ENCODE measurements around the gene EMCN. TPM values are rescaled to one million over a fixed set of nuclear protein-coding genes. Genes with fewer than 3 reads are reported as not detected.
"Not testable (repeated sequence)": the region's sequence is repeated elsewhere in the genome, so short reads cannot be mapped to it uniquely, and the experiment has no call there.

Gene EMCN
- total RNA-seq, 2 experiments from 2014 or later, result not detected

GRCh38 chr4:100547541-100548199 lies 29.8 kb upstream of the EMCN start:
- DNase-seq, result no peak
- Mint-ChIP-seq H3K4me3 (no peak overlapping the region), H3K27ac (no peak overlapping the region), H3K9me3 (no peaks in the 10 kb centered on the region), H3K4me1 (ENCODE audit: low read depth) (no peaks in the 10 kb centered on the region), H3K27me3 (no peaks in the 10 kb centered on the region), H3K36me3 (ENCODE audit: low read depth) (no peaks in the 10 kb centered on the region)
- ChIA-PET POLR2A (no interaction called here), CTCF (no interaction called here)
- no peak for ATAC-seq
- TF ChIP-seq, protein P1, sequence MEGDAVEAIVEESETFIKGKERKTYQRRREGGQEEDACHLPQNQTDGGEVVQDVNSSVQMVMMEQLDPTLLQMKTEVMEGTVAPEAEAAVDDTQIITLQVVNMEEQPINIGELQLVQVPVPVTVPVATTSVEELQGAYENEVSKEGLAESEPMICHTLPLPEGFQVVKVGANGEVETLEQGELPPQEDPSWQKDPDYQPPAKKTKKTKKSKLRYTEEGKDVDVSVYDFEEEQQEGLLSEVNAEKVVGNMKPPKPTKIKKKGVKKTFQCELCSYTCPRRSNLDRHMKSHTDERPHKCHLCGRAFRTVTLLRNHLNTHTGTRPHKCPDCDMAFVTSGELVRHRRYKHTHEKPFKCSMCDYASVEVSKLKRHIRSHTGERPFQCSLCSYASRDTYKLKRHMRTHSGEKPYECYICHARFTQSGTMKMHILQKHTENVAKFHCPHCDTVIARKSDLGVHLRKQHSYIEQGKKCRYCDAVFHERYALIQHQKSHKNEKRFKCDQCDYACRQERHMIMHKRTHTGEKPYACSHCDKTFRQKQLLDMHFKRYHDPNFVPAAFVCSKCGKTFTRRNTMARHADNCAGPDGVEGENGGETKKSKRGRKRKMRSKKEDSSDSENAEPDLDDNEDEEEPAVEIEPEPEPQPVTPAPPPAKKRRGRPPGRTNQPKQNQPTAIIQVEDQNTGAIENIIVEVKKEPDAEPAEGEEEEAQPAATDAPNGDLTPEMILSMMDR (IDR thresholded peaks at IDR 0.05), result no peak
- intact Hi-C loops (cut with micrococcal nuclease), result no loop called here

DNA sequence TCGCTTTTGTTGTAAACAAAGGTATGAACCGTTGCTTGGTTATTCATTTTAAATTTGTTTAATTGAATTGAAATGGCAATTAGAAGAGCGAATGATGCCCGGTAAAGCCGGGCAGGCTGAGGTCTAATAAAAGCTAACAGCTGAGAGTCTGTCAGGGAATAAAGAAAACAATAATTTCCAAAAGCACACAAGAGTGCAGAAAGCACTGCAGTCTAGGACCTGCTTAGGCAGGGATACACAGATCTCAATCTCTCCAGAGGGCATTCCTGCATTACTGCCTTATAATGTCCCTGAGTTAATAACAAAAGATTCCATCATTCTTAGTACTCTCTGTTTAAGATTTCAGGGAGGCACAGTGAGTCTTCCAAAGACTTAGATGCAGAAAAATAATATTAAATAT lies 27.6 kb upstream of the EMCN start:
- H3K27me3 Mint-ChIP-seq, result no peaks in the 10 kb centered on the region
- ATAC-seq, result no peak
- POLR2A ChIA-PET, result no interaction called here
- H3K36me3 Mint-ChIP-seq (ENCODE audit: low read depth), result no peaks in the 10 kb centered on the region
- intact Hi-C loops (cut with micrococcal nuclease), result no loop called here
- no peaks in the 10 kb centered on the region for H3K9me3 Mint-ChIP-seq
- no peak for DNase-seq
- H3K4me1 Mint-ChIP-seq (ENCODE audit: low read depth), result no peaks in the 10 kb centered on the region
- H3K4me3 Mint-ChIP-seq, result no peak overlapping the region
- TF ChIP-seq, protein P1 (IDR thresholded peaks at IDR 0.05), result no peak
- no peak overlapping the region for H3K27ac Mint-ChIP-seq
- CTCF ChIA-PET, result no interaction called here

- no peak overlapping the region for H3K27ac Mint-ChIP-seq
- no peaks in the 10 kb centered on the region for H3K36me3 Mint-ChIP-seq (ENCODE audit: low read depth)
- no peaks in the 10 kb centered on the region for H3K9me3 Mint-ChIP-seq
- POLR2A ChIA-PET, result no interaction called here
- peaks cover 2% of the 10 kb centered on the region for H3K27me3 Mint-ChIP-seq
- H3K4me1 Mint-ChIP-seq (ENCODE audit: low read depth), result no peaks in the 10 kb centered on the region
- TF ChIP-seq, protein P1 (IDR thresholded peaks at IDR 0.05), result no peak
- intact Hi-C loops (cut with micrococcal nuclease), result no loop called here
- no peak for ATAC-seq
- no peak for DNase-seq
- CTCF ChIA-PET, result no interaction called here
- H3K4me3 Mint-ChIP-seq, result no peak overlapping the region
These were observed 22.3 kb upstream of the EMCN start for GRCh38 chr4:100540131-100540530.

- no peak for ATAC-seq
- no peak for DNase-seq
- POLR2A ChIA-PET, result no interaction called here
- H3K9me3 Mint-ChIP-seq, result no peaks in the 10 kb centered on the region
- CTCF ChIA-PET, result no interaction called here
- H3K4me3 Mint-ChIP-seq, result no peak overlapping the region
- peaks cover 2% of the 10 kb centered on the region for H3K27me3 Mint-ChIP-seq
- TF ChIP-seq, protein P1 (IDR thresholded peaks at IDR 0.05), result no peak
- intact Hi-C loops (cut with micrococcal nuclease), result no loop called here
- H3K36me3 Mint-ChIP-seq (ENCODE audit: low read depth), result no peaks in the 10 kb centered on the region
- H3K27ac Mint-ChIP-seq, result no peak overlapping the region
- H3K4me1 Mint-ChIP-seq (ENCODE audit: low read depth), result no peaks in the 10 kb centered on the region
These were observed 21.9 kb upstream of the EMCN start for GRCh38 chr4:100539706-100540105.

- ChIA-PET POLR2A (no interaction called here), CTCF (no interaction called here)
- Mint-ChIP-seq H3K4me1 (ENCODE audit: low read depth) (peaks cover 3% of the 10 kb centered on the region), H3K27me3 (peaks cover 6% of the 10 kb centered on the region), H3K9me3 (no peaks in the 10 kb centered on the region), H3K36me3 (ENCODE audit: low read depth) (no peaks in the 10 kb centered on the region), H3K4me3 (no peak overlapping the region), H3K27ac (no peak overlapping the region)
- ATAC-seq (no peak), DNase-seq (no peak)
- intact Hi-C loops (cut with micrococcal nuclease), result no loop called here
- TF ChIP-seq, protein P1 (IDR thresholded peaks at IDR 0.05), result no peak
These were observed 15.9 kb upstream of the EMCN start for GRCh38 chr4:100533741-100534140.

- ATAC-seq; H3K27ac Mint-ChIP-seq; H3K4me1 Mint-ChIP-seq (ENCODE audit: low read depth); intact Hi-C loops (cut with micrococcal nuclease); H3K27me3 Mint-ChIP-seq; H3K9me3 Mint-ChIP-seq; H3K4me3 Mint-ChIP-seq; H3K36me3 Mint-ChIP-seq (ENCODE audit: low read depth); DNase-seq: not testable (repeated sequence)
- ChIA-PET CTCF (interaction anchor here (0.6 kb wide), 1 partner anchor 36 kb away, joined by 4 read pairs; no protein-coding TSS in a partner anchor), POLR2A (interaction anchor here (0.6 kb wide), 1 partner anchor 105 kb away, joined by 3 read pairs; no protein-coding TSS in a partner anchor)
These were observed 12.3 kb upstream of the EMCN start for GRCh38 chr4:100530161-100530560.
